GM12878 (cell line): ENCODE data around the gene ZNF365. TPM values are rescaled to one million over a fixed set of nuclear protein-coding genes. Genes with fewer than 3 reads are reported as not detected.

Source experiments
- ATF3 ChIP-seq: IDR thresholded peaks from 2 replicates; pipeline ENCODE4 v1.6.1; 2011; ENCODE audit warnings: low read depth, mild to moderate bottlenecking, low read length, moderate library complexity, borderline replicate concordance; ENCODE audit errors: extremely low read depth
- ATF7 ChIP-seq: fragments of 450-650 bp; IDR thresholded peaks from 2 replicates; pipeline ENCODE4 v1.6.1; 2016; ENCODE audit warnings: low read depth, mild to moderate bottlenecking
- CBFB ChIP-seq: IDR thresholded peaks from 2 replicates; pipeline ENCODE4 v1.6.1; 2016; ENCODE audit warnings: antibody characterized with exemption, low read depth
- CBX5 ChIP-seq: sonication (generic); IDR thresholded peaks from 2 replicates; pipeline ENCODE4 v1.6.1; 2016; ENCODE audit warnings: low read depth, moderate library complexity, mild to moderate bottlenecking, inconsistent platforms
- CEBPB ChIP-seq, 2 experiments: fragments of 150-350 bp in 1 of 2; IDR thresholded peaks; 2 replicates each; pipeline ENCODE4 v1.6.1; 2012 to 2014; ENCODE audit warnings: low read depth in 2 of 2, low read length in 2 of 2, borderline replicate concordance in 1 of 2, inconsistent platforms in 1 of 2
- CREB1 ChIP-seq: IDR thresholded peaks from 2 replicates; pipeline ENCODE4 v1.6.1; 2012; ENCODE audit warnings: low read depth, mild to moderate bottlenecking, inconsistent platforms
- ELK1 ChIP-seq: IDR thresholded peaks from 2 replicates; pipeline ENCODE4 v1.6.1; 2012; ENCODE audit warnings: low read depth, low read length, improper control_type of control experiment
- FOXM1 ChIP-seq: IDR thresholded peaks from 2 replicates; pipeline ENCODE4 v1.6.1; 2012; ENCODE audit warnings: low read depth, mild to moderate bottlenecking, inconsistent platforms, low read length, moderate library complexity
- HCFC1 ChIP-seq: fragments of 150-350 bp; IDR thresholded peaks from 2 replicates; pipeline ENCODE4 v1.6.1; 2014; ENCODE audit warnings: low read length
- HDGF ChIP-seq: fragments of 450-650 bp; IDR thresholded peaks from 2 replicates; pipeline ENCODE4 v1.6.1; 2016; ENCODE audit warnings: antibody characterized with exemption
- IKZF2 ChIP-seq, 2 experiments: fragments of 450-650 bp; IDR thresholded peaks; 2 replicates each; pipeline ENCODE4 v1.6.1; 2017; ENCODE audit warnings: mild to moderate bottlenecking in 2 of 2, moderate library complexity in 2 of 2
- JUND ChIP-seq: IDR thresholded peaks from 2 replicates; pipeline ENCODE4 v1.6.1; 2012; ENCODE audit warnings: low read depth, mild to moderate bottlenecking, low read length, improper control_type of control experiment, moderate library complexity
- KAT2A ChIP-seq: conservative IDR thresholded peaks from 2 replicates; pipeline ENCODE4 v1.6.1; 2011; ENCODE audit warnings: low read depth, low read length; ENCODE audit not compliant: control insufficient read depth
- PAX8 ChIP-seq: fragments of 450-650 bp; IDR thresholded peaks from 2 replicates; pipeline ENCODE4 v1.6.1; 2017; ENCODE audit warnings: mild to moderate bottlenecking, moderate library complexity
- PKNOX1 ChIP-seq: fragments of 450-650 bp; IDR thresholded peaks from 2 replicates; pipeline ENCODE4 v1.6.1; 2016; ENCODE audit warnings: mild to moderate bottlenecking
- POLR2A ChIP-seq: IDR thresholded peaks from 2 replicates; pipeline ENCODE4 v1.6.1; 2011; ENCODE audit warnings: low read depth, mild to moderate bottlenecking, low read length
- RAD21 ChIP-seq: IDR thresholded peaks from 2 replicates; pipeline ENCODE4 v1.6.1; 2011; ENCODE audit warnings: mild to moderate bottlenecking, low read depth, low read length, moderate library complexity; ENCODE audit not compliant: insufficient read depth
- RCOR1 ChIP-seq: conservative IDR thresholded peaks from 2 replicates; pipeline ENCODE4 v1.6.1; 2012; ENCODE audit warnings: low read depth, low read length, improper control_type of control experiment
- SKIL ChIP-seq: fragments of 450-650 bp; IDR thresholded peaks from 2 replicates; pipeline ENCODE4 v1.6.1; 2017; ENCODE audit warnings: mild to moderate bottlenecking, low read depth, inconsistent platforms; ENCODE audit not compliant: poor library complexity, severe bottlenecking
- SMAD5 ChIP-seq: IDR thresholded peaks from 2 replicates; pipeline ENCODE4 v1.6.1; 2016; ENCODE audit warnings: antibody characterized with exemption, low read depth
- SMC3 ChIP-seq: IDR thresholded peaks from 2 replicates; pipeline ENCODE4 v1.6.1; 2011; ENCODE audit warnings: low read length, improper control_type of control experiment, borderline replicate concordance
- SUZ12 ChIP-seq: fragments of 200-600 bp; sonication (generic); IDR thresholded peaks from one replicate; pipeline ENCODE4 v1.6.1; 2018; ENCODE audit warnings: antibody characterized with exemption, mild to moderate bottlenecking; ENCODE audit not compliant: unreplicated experiment
- TAF1 ChIP-seq: IDR thresholded peaks from 2 replicates; pipeline ENCODE4 v1.6.1; 2011; ENCODE audit warnings: mild to moderate bottlenecking, low read depth, low read length, borderline replicate concordance
- YBX1 ChIP-seq: fragments of 450-650 bp; IDR thresholded peaks from 2 replicates; pipeline ENCODE4 v1.6.1; 2016; ENCODE audit warnings: antibody characterized with exemption
- ZBTB4 ChIP-seq: fragments of 450-650 bp; formaldehyde crosslinking; IDR thresholded peaks from 2 replicates; pipeline ENCODE4 v1.4.0; 2022; ENCODE audit warnings: mild to moderate bottlenecking, moderate library complexity
- ZNF622 ChIP-seq: fragments of 450-650 bp; IDR thresholded peaks from 2 replicates; pipeline ENCODE4 v1.6.1; 2017; ENCODE audit warnings: mild to moderate bottlenecking, inconsistent platforms
- polyA plus RNA-seq, 11 experiments: library from polyadenylated mRNA; depleted of rRNA in 4 of 11; unstranded in 6 of 11; stranded (reverse) in 5 of 11; fragments of >200 nt; fragmentation: Nextera tagmentation in 4 of 11; fragmentation: Illumina TruSeq in 1 of 11; extraction: Ambion mirVana in 4 of 11; extraction: Trizol in 1 of 11; gene quantifications; 1 replicate in 1 of 11; 2 replicates in 10 of 11; pipeline versions ENCODE4 v1.2.1 to v1.2.3, GENCODE V29; 2011 to 2016; ENCODE audit warnings: inconsistent platforms in 2 of 11, missing spikeins in 2 of 11, low read depth in 1 of 11
- total RNA-seq, 4 experiments: library from RNA; depleted of rRNA in 3 of 4; stranded (reverse); fragments of >200 nt in 3 of 4; fragmentation: Illumina TruSeq in 1 of 4; extraction: Trizol in 1 of 4; gene quantifications; 2 replicates each; pipeline versions ENCODE4 v1.2.1 to v1.2.3, GENCODE V29; 2013 to 2021

Gene ZNF365
- total and polyA plus RNA-seq, 10 of the 15 experiments (the other 5 are each of a cell fraction or from before 2014, with no cell fraction given) = 0.08 TPM; not detected in 9

- no peak for TF ChIP-seq JUND
- no peak for TF ChIP-seq TAF1
- no peak for TF ChIP-seq CREB1
- TF ChIP-seq SMAD5 = no peak
- TF ChIP-seq RAD21 = peak; percentile 94
- TF ChIP-seq CBX5 = no peak
- no peak for TF ChIP-seq RCOR1
- TF ChIP-seq SUZ12 = no peak
- no peak for TF ChIP-seq ZNF622
- TF ChIP-seq HDGF = no peak
- 0 out of 2 replicates have a peak, but pooled peaks have one; percentile 36 for TF ChIP-seq CBFB
- no peak for TF ChIP-seq HCFC1
- TF ChIP-seq CEBPB (IDR thresholded peaks at IDR 0.05; ENCODE audit: borderline replicate concordance in 1 of 2, low read depth in 2 of 2, low read length in 2 of 2) = no peak
- TF ChIP-seq PKNOX1 = no peak
- TF ChIP-seq ELK1 = no peak
- TF ChIP-seq YBX1 = no peak
- peak; percentile 38 for TF ChIP-seq SKIL
- TF ChIP-seq PAX8 = no peak
- no peak for TF ChIP-seq ATF3
- TF ChIP-seq FOXM1 = no peak
- no peak for TF ChIP-seq ZBTB4 (CRISPR knock-in tag)
- TF ChIP-seq KAT2A = no peak
- no peak for TF ChIP-seq IKZF2 (IDR thresholded peaks at IDR 0.05)
- TF ChIP-seq SMC3 = peak; percentile 76; the same call in 1 of the 2 replicates
- TF ChIP-seq POLR2A = no peak
- TF ChIP-seq ATF7 = no peak
These were observed 63.5 kb downstream of the ZNF365 start (continued) for GRCh38 chr10:62437696-62438095.
